Gastrocnemius medialis (tissue), 4 donors: ENCODE results near the gene ZNF526.

ENCODE experiments used
- POLR2A ChIP-seq, 2 donors: fragments of 450-650 bp; IDR thresholded peaks; one replicate each; pipeline ENCODE4 v1.6.1; 2017; ENCODE audit warnings: antibody characterized with exemption in 2 of 2, mild to moderate bottlenecking in 2 of 2, moderate library complexity in 2 of 2
- TF ChIP-seq, protein P1 (sequence below), 5 experiments: fragments of 450-650 bp in 3 of 5; fragments of 200-600 bp in 2 of 5; sonication (generic) in 2 of 5; IDR thresholded peaks in 4 of 5; conservative IDR thresholded peaks in 1 of 5; 1 replicate in 4 of 5; 2 replicates in 1 of 5; pipeline ENCODE4 v1.5.1; 2016 to 2019; ENCODE audit warnings: antibody characterized with exemption in 5 of 5, mild to moderate bottlenecking in 3 of 5, moderate library complexity in 3 of 5

DNA sequence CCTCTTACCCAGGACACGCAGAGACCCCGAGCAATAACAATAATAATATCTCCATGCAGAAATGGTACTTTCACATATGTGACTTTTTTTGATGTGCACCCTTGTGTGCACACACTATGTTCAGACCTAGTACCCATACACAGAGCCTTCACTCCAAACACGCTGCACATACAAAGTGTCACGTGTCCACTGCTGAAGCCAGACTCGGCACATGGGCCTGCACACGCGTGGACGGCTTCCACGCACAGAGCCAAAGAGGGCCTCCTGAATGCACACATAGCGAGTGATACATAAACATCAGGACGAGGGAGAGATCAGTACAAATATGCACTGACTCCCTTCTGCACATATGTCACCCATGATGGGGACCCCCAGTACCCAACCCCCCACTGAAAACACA, 45.9 kb upstream of the ZNF526 start:
- TF ChIP-seq, protein P1, sequence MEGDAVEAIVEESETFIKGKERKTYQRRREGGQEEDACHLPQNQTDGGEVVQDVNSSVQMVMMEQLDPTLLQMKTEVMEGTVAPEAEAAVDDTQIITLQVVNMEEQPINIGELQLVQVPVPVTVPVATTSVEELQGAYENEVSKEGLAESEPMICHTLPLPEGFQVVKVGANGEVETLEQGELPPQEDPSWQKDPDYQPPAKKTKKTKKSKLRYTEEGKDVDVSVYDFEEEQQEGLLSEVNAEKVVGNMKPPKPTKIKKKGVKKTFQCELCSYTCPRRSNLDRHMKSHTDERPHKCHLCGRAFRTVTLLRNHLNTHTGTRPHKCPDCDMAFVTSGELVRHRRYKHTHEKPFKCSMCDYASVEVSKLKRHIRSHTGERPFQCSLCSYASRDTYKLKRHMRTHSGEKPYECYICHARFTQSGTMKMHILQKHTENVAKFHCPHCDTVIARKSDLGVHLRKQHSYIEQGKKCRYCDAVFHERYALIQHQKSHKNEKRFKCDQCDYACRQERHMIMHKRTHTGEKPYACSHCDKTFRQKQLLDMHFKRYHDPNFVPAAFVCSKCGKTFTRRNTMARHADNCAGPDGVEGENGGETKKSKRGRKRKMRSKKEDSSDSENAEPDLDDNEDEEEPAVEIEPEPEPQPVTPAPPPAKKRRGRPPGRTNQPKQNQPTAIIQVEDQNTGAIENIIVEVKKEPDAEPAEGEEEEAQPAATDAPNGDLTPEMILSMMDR (IDR thresholded peaks at IDR 0.05 in 4 of 5, conservative IDR thresholded peaks at IDR 0.05 in 1 of 5): no peak
- no peak for TF ChIP-seq POLR2A (IDR thresholded peaks at IDR 0.05)
